Thyroid gland (tissue), 4 donors: ENCODE data around the gene TTN.

Experiments
- POLR2A ChIP-seq, 2 donors: fragments of 450-650 bp; IDR thresholded peaks; one replicate each; pipeline ENCODE4 v1.6.1; 2017; ENCODE audit warnings: antibody characterized with exemption in 2 of 2, mild to moderate bottlenecking in 2 of 2, moderate library complexity in 1 of 2
- TF ChIP-seq, protein P1 (sequence below), 6 experiments: fragments of 200-600 bp in 3 of 6; fragments of 450-650 bp in 3 of 6; sonication (generic) in 3 of 6; IDR thresholded peaks; one replicate each; pipeline ENCODE4 v1.5.1; 2016 to 2019; ENCODE audit warnings: antibody characterized with exemption in 6 of 6, mild to moderate bottlenecking in 2 of 6, inconsistent platforms in 1 of 6, moderate library complexity in 1 of 6

DNA sequence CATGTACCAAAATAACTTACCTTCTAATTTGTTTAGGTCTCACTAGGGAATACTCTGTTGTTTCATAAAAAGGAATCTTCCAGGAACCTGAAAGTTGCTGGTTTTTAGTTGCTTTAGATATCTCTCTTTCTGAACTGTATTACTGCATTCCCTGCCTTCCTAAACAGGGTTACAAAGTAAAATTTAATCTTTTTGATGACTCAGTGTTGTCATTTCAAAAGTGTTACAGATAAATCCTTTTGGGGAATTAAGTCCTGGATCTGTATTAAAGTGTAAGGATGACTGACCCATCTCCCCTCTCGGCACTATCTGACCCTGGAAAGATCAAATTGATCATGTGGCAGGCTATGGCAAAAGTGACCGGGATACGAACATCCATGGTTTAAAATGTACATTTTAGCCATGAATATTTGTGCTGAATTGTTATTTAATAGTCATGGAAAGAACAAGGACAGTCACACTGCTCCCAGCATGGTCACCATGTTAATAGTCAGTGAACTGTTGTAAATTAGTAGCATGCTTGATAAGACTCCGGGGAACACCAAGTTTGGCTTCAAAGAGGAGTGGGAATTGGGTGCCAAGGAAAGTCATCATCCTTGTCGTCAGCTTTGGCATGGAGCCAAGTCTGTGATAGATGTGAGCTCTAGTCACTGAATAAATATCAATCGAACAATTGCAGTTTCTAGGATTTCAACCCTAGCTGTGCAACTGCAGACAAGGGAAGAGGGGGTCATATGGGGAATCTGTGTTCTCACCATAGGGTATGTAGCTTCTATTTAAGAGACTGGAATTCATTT, 322.8 kb downstream of the TTN start:
- TF ChIP-seq POLR2A (IDR thresholded peaks at IDR 0.05) = no peak
- TF ChIP-seq, protein P1, sequence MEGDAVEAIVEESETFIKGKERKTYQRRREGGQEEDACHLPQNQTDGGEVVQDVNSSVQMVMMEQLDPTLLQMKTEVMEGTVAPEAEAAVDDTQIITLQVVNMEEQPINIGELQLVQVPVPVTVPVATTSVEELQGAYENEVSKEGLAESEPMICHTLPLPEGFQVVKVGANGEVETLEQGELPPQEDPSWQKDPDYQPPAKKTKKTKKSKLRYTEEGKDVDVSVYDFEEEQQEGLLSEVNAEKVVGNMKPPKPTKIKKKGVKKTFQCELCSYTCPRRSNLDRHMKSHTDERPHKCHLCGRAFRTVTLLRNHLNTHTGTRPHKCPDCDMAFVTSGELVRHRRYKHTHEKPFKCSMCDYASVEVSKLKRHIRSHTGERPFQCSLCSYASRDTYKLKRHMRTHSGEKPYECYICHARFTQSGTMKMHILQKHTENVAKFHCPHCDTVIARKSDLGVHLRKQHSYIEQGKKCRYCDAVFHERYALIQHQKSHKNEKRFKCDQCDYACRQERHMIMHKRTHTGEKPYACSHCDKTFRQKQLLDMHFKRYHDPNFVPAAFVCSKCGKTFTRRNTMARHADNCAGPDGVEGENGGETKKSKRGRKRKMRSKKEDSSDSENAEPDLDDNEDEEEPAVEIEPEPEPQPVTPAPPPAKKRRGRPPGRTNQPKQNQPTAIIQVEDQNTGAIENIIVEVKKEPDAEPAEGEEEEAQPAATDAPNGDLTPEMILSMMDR (IDR thresholded peaks at IDR 0.05) = no peak
